Activated T-helper 17 cell treated with anti-CD3 and anti-CD28 coated beads, Interleukin-2, amount 50 U/mL, for 72 hours (primary cell): ENCODE measurements around the gene INTS2. TPM values are rescaled to one million over a fixed set of nuclear protein-coding genes. Genes with fewer than 3 reads are reported as not detected.
A peak's percentile ranks its signal among the peaks of the same experiment; 100 is the strongest.
"Not testable (repeated sequence)": the region's sequence is repeated elsewhere in the genome, so short reads cannot be mapped to it uniquely, and the experiment has no call there.

ENCODE experiments used
- ATAC-seq: fragments of 150-1000 bp; cut with Tn5 transposase; replicated peaks from 2 replicates; pipeline ENCODE4 v1.10.0; 2021; ENCODE audit warnings: mild to moderate bottlenecking, moderate library complexity
- H3K27ac Mint-ChIP-seq: one replicate; pipeline ENCODE4 v1.8.0; 2022; ENCODE audit warnings: mixed read lengths
- H3K27me3 Mint-ChIP-seq: one replicate; pipeline ENCODE4 v1.8.0; 2022; ENCODE audit warnings: mixed read lengths
- H3K36me3 Mint-ChIP-seq: one replicate; pipeline ENCODE4 v1.8.0; 2022; ENCODE audit warnings: low read depth, mild to moderate bottlenecking, mixed read lengths
- H3K4me1 Mint-ChIP-seq: one replicate; pipeline ENCODE4 v1.8.0; 2022; ENCODE audit warnings: mixed read lengths
- H3K4me3 Mint-ChIP-seq: one replicate; pipeline ENCODE4 v1.8.0; 2022; ENCODE audit warnings: mild to moderate bottlenecking, mixed read lengths
- H3K9me3 Mint-ChIP-seq: one replicate; pipeline ENCODE4 v1.8.0; 2022; ENCODE audit warnings: mixed read lengths
- total RNA-seq, 2 donors: library from RNA; stranded (reverse); gene quantifications; one replicate each; pipeline ENCODE4 v1.2.3, GENCODE V29; 2022

The INTS2 gene
- total RNA-seq, 2 donors from 2014 or later, result 32.3 to 34.0 TPM

GRCh38 chr17:61908292-61909037 is 19.3 kb downstream of the INTS2 start:
- H3K27me3 Mint-ChIP-seq, result no peaks in the 10 kb centered on the region
- peaks cover 84% of the 10 kb centered on the region for H3K36me3 Mint-ChIP-seq
- peaks cover 4% of the 10 kb centered on the region for H3K4me1 Mint-ChIP-seq
- no peak overlapping the region for H3K4me3 Mint-ChIP-seq
- no peak for ATAC-seq
- no peak overlapping the region for H3K27ac Mint-ChIP-seq
- H3K9me3 Mint-ChIP-seq, result no peaks in the 10 kb centered on the region

GRCh38 chr17:61907361-61907760 is 20.4 kb downstream of the INTS2 start:
- H3K4me3 Mint-ChIP-seq, result no peak overlapping the region
- no peaks in the 10 kb centered on the region for H3K9me3 Mint-ChIP-seq
- ATAC-seq, result no peak
- H3K36me3 Mint-ChIP-seq, result peaks cover 84% of the 10 kb centered on the region
- H3K27ac Mint-ChIP-seq, result peak overlapping the region; percentile 50
- peaks cover 4% of the 10 kb centered on the region for H3K4me1 Mint-ChIP-seq
- no peaks in the 10 kb centered on the region for H3K27me3 Mint-ChIP-seq

GRCh38 chr17:61904094-61904710 is 23.6 kb downstream of the INTS2 start:
- no peaks in the 10 kb centered on the region for H3K27me3 Mint-ChIP-seq
- peaks cover 85% of the 10 kb centered on the region for H3K36me3 Mint-ChIP-seq
- ATAC-seq, result peak; percentile 90
- H3K4me1 Mint-ChIP-seq, result peaks cover 4% of the 10 kb centered on the region
- no peaks in the 10 kb centered on the region for H3K9me3 Mint-ChIP-seq
- H3K27ac Mint-ChIP-seq, result peak overlapping the region; percentile 76
- peak overlapping the region; percentile 57 for H3K4me3 Mint-ChIP-seq

- H3K27ac Mint-ChIP-seq, result peak overlapping the region; percentile 76
- ATAC-seq, result no peak
- no peaks in the 10 kb centered on the region for H3K27me3 Mint-ChIP-seq
- H3K4me3 Mint-ChIP-seq, result peak overlapping the region; percentile 57
- H3K36me3 Mint-ChIP-seq, result peaks cover 94% of the 10 kb centered on the region
- H3K9me3 Mint-ChIP-seq, result no peaks in the 10 kb centered on the region
- H3K4me1 Mint-ChIP-seq, result peaks cover 4% of the 10 kb centered on the region
These were observed 24.5 kb downstream of the INTS2 start for GRCh38 chr17:61903251-61903650.

GRCh38 chr17:61897548-61898180 is 30.1 kb downstream of the INTS2 start:
- Mint-ChIP-seq H3K27ac (no peak overlapping the region), H3K36me3 (peaks cover 95% of the 10 kb centered on the region), H3K4me3 (no peak overlapping the region), H3K4me1 (no peaks in the 10 kb centered on the region), H3K9me3 (no peaks in the 10 kb centered on the region), H3K27me3 (no peaks in the 10 kb centered on the region)
- ATAC-seq, result no peak

GRCh38 chr17:61895391-61895790 is 32.4 kb downstream of the INTS2 start:
- Mint-ChIP-seq H3K27ac (no peak overlapping the region), H3K4me1 (no peaks in the 10 kb centered on the region), H3K4me3 (no peak overlapping the region), H3K27me3 (no peaks in the 10 kb centered on the region), H3K36me3 (peaks cover 94% of the 10 kb centered on the region), H3K9me3 (no peaks in the 10 kb centered on the region)
- no peak for ATAC-seq

- not testable (repeated sequence) for H3K27ac Mint-ChIP-seq, H3K4me3 Mint-ChIP-seq, H3K4me1 Mint-ChIP-seq, ATAC-seq, H3K9me3 Mint-ChIP-seq, H3K27me3 Mint-ChIP-seq
- peaks cover 94% of the 10 kb centered on the region for H3K36me3 Mint-ChIP-seq
These were observed 33.5 kb downstream of the INTS2 start for GRCh38 chr17:61894310-61894709.

GRCh38 chr17:61887733-61888132 is 40.0 kb downstream of the INTS2 start:
- not testable (repeated sequence) for H3K4me3 Mint-ChIP-seq, H3K4me1 Mint-ChIP-seq, ATAC-seq, H3K27ac Mint-ChIP-seq, H3K9me3 Mint-ChIP-seq, H3K27me3 Mint-ChIP-seq
- peaks cover 94% of the 10 kb centered on the region for H3K36me3 Mint-ChIP-seq

GRCh38 chr17:61885865-61886264 is 41.9 kb downstream of the INTS2 start:
- H3K27ac Mint-ChIP-seq, ATAC-seq, H3K27me3 Mint-ChIP-seq, H3K4me1 Mint-ChIP-seq, H3K4me3 Mint-ChIP-seq, H3K9me3 Mint-ChIP-seq: not testable (repeated sequence)
- peaks cover 96% of the 10 kb centered on the region for H3K36me3 Mint-ChIP-seq

- H3K27ac Mint-ChIP-seq, result no peak overlapping the region
- H3K9me3 Mint-ChIP-seq, result no peaks in the 10 kb centered on the region
These were observed 42.9 kb downstream of the INTS2 start for GRCh38 chr17:61884864-61885263.

GRCh38 chr17:61880589-61881102 is 47.1 kb downstream of the INTS2 start:
- Mint-ChIP-seq H3K27ac (no peak overlapping the region), H3K9me3 (no peaks in the 10 kb centered on the region), H3K4me3 (no peak overlapping the region), H3K4me1 (no peaks in the 10 kb centered on the region), H3K36me3 (peaks cover 95% of the 10 kb centered on the region), H3K27me3 (no peaks in the 10 kb centered on the region)
- ATAC-seq, result no peak

More at GRCh38 chr17:61884864-61885263, 42.9 kb downstream of the INTS2 start:
- Mint-ChIP-seq H3K4me1 (peaks cover 4% of the 10 kb centered on the region), H3K27me3 (no peaks in the 10 kb centered on the region), H3K4me3 (no peak overlapping the region), H3K36me3 (peaks cover 96% of the 10 kb centered on the region)
- ATAC-seq, result no peak

GRCh38 chr17:61878984-61879612 is 48.7 kb downstream of the INTS2 start:
- no peaks in the 10 kb centered on the region for H3K4me1 Mint-ChIP-seq
- no peaks in the 10 kb centered on the region for H3K9me3 Mint-ChIP-seq
- peaks cover 94% of the 10 kb centered on the region for H3K36me3 Mint-ChIP-seq
- H3K27ac Mint-ChIP-seq, result no peak overlapping the region
- no peak overlapping the region for H3K4me3 Mint-ChIP-seq
- H3K27me3 Mint-ChIP-seq, result no peaks in the 10 kb centered on the region
- no peak for ATAC-seq

GRCh38 chr17:61878520-61878919 is 49.3 kb downstream of the INTS2 start:
- H3K4me3 Mint-ChIP-seq, result no peak overlapping the region
- H3K36me3 Mint-ChIP-seq, result peaks cover 94% of the 10 kb centered on the region
- H3K9me3 Mint-ChIP-seq, result no peaks in the 10 kb centered on the region
- no peak overlapping the region for H3K27ac Mint-ChIP-seq
- no peaks in the 10 kb centered on the region for H3K27me3 Mint-ChIP-seq
- ATAC-seq, result no peak
- H3K4me1 Mint-ChIP-seq, result peaks cover 3% of the 10 kb centered on the region

GRCh38 chr17:61877837-61878236 is 49.9 kb downstream of the INTS2 start:
- Mint-ChIP-seq H3K4me3 (no peak overlapping the region), H3K4me1 (peaks cover 4% of the 10 kb centered on the region), H3K36me3 (peaks cover 88% of the 10 kb centered on the region), H3K9me3 (no peaks in the 10 kb centered on the region), H3K27ac (no peak overlapping the region), H3K27me3 (no peaks in the 10 kb centered on the region)
- no peak for ATAC-seq
